Measurements from ENCODE around the gene INTS14.

The INTS14 gene

DNA sequence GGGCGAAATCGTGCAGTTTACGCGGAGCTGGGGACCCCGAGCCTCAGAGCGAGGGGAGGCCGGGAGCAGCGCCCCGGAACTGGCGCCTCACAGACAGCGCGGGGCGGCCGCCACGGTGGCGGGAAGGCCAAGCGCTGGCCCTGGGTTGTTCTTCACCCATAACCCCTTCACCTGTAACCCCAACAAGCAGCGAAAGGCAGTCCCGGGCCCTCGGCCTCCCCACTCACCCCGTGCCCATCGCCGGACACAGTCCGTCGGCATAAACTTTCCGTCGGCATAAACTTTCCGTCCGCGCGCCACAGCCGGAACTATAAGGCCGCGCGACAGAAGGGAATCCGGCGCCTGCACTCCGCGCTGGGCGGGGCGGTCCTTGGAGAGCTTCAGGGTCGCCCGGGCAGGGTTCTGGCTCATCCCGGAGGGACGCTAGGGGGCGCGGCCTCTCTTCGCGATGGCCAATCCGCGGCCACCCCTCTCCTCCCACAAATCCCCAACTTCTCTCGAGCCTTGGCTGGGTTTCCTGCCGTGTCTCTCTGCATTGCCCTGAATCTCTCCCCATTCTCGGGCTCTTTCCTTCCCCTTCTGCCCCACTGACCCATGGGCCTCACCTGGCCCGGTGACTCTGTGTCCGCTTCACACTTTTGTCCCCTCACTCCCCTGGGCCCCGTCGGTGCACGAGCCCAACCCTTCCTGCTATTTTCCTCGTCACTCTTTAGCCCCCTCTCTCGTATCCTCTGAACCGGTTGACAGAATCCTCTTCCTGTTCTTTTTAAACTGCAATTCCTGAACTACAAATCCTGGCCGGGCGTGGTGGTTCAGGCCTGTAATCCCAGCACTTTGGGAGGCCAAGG, at the start of gene INTS14:
INTS14 (minus strand) TSS at position 261 of the 848 bp plus-strand sequence. CDS start 3,751 bp downstream, outside the sequence.
- peak; percentile 97 to 99 for DNase-seq

DNA sequence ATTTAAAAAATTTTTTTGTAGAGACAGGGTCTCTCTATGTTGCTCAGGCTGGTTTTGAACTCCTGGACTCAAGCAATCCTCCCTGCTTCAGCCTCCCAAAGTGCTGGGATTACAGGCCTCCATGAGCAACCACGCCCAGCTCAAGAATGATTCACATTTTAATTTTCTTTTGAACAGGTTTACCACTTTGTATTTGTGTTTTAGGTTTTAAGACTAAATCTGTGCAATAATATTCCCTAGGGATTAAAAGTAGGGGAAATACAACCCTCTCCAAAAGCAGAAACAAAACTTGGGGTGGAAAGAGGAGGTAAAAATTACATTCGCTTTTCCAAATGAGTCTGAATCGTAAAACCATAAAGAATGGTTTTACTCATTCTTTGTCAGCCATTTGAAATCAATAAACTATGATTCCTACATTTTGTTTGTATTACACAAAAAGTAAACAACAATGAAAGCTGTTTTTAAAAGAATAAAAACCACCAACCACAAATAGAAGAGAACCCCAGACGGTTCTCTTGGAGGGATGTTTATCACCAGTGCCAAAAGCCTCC, 48.6 kb upstream of the INTS14 start:
- no peak for DNase-seq

DNA sequence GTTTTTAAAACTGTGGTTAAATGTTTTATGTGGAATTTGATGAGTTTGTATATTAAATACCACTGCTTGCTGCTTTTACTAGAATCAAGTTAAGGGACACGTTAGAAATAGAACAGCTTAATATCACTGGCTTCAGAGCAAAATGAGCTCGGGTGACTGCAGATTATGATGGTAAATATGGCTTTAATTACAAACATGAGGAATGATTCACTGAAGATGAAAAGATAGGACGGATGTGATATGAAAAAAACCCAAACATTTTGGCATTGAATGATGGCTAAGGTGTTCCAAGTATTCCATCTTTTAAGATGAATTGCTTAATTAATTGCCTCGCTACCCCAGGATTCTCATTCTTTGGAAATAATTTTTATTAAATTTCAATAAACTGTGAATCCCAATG, 44.5 kb upstream of the INTS14 start:
- no peak for DNase-seq

DNA sequence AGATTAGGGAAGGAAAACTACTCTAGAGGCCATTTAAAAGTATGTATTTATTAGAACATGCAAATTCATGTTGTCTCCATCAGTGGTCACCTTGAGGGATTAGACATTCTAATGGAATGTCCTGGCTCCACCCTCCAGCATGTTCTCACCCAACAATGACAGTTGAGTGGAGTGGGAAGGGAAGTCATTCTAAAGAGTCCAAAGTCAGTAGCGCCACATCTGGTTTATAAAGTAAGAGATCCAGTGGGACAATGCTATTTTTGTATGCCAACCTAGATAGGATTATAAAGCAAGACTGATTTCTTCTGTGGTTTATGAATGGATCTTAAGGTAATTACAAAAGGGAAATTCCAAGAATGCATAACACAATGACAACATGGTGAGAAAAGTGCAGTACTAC, 44.1 kb upstream of the INTS14 start:
- no peak for DNase-seq

DNA sequence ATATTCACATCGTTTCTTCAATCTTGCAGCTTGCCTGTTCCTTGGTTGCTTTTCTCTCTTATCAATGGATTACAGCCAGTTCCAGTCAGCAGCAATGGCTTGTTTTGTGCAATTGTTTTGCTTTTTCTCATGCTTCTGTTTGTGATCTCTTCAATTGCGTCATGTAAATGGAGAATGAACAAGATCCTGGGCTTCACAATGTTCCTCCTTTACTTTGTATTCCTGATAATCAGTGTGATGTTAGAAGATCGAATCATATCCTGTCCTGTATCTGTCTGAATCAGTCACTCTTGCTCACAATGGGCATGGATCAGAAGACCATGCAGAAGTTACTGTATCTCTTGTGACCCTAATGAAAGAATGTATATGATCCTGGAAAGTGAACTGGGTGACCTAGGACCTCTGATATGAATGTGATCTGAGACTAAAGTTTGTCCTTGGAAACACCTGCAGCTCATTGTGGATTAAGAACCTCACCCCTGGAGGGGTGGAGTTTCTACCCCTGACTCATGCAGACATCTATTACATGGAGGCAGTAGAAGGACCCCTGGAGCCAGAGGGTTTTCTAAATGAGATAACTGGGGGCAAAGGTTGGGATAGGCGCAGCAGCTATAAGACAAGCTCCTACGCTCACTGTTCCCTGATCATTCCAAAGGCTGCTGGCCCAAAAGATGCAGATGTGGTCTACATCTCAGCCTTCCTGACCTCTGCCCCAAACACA, 43.0 kb upstream of the INTS14 start:
- no peak for DNase-seq

DNA sequence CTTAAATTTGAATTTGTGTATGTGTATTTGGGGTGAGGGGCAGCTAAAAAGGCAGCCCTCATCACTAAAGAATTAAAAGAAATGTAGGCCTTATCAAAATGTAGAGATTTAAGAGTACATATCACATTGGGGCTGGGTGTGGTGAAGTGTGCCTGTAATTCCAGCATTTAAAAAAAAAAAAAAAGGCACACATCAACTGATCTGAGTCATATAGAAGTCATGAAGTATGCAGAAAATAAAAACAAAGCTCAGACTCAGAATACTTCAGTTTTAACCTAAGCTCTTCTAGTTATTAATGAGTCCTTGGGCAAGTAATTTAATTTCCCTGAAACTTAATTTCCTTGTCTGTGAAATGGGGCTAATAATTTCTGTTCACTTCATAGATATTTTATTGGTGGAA, 42.4 kb upstream of the INTS14 start:
- DNase-seq = no peak

DNA sequence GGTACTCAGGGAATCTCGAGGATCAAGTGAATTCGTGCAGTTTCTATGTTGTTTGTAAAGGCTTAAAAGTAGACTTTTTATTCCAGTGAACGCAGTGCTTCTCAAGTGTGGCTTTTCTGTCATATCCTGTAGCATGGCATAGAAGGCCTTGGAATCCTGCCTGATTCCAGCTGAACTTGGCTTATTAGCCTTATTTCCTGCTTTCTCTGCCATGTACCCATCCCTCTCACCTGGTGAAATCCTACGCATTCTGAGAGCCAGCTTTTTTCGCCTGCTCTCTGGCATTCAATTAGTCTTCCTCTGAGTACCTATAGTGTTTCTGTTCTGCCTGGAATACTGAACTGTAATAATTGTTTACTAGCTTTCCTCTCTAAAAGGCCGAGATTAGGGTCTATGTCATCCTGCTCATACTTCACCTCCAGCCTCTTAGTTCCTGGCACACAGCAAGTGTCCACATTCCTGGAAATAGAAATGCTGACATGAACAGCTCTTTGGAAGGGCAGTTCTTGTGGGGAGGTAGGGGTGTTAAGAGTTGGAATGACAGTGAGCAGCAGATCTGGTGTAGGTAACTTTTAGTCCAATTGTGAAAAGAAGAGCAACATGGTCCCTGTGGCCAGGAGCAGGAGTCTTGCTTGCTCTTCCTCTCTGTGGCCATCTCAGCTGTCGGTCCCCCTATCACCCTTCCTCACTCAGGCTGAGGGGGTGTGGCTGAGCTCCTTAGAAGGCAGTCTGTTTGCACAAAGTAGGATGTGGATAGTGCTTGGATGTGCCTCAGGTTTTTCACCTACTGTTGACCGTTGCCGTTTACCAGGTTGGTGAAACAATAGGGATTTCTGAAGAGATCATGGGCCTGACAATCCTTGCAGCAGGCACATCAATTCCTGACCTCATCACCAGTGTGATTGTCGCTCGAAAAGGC, 41.2 kb upstream of the INTS14 start:
- no peak for DNase-seq

DNA sequence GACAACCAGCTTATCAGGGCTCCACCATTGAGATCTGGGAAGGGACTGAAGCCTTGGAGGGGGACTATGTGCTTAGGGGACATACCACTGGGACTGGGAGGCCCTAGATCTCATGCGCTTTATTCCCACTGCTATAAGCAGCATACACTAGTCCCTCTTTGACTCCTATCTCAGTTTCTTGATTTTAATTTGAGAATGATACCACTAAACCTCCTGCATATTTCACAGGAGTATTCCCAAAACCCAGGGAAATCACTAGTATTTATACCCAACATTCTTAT, 40.1 kb upstream of the INTS14 start:
- no peak for DNase-seq

DNA sequence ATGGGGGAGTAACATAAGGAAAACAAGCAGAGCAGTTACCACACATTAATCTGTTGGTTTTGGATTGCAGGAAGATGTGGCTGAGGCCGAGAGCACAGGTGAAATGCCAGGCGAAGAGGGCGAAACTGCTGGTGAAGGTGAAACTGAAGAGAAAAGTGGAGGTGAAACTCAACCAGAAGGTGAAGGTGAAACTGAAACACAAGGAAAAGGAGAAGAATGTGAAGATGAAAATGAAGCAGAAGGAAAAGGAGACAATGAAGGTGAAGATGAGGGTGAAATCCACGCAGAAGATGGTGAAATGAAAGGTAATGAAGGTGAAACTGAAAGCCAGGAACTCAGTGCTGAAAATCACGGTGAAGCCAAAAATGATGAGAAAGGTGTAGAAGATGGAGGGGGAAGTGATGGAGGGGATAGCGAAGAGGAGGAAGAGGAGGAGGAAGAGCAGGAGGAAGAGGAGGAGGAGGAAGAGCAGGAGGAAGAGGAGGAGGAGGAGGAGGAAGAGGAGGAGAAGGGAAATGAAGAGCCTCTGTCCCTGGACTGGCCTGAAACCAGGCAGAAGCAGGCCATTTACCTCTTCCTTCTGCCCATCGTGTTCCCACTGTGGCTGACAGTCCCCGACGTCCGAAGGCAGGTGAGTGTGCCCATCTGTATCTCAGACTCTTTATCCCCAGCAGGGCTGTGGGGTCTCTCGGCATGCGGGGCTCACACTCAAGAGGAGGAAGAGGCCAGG, 39.5 kb upstream of the INTS14 start:
- no peak for DNase-seq

DNA sequence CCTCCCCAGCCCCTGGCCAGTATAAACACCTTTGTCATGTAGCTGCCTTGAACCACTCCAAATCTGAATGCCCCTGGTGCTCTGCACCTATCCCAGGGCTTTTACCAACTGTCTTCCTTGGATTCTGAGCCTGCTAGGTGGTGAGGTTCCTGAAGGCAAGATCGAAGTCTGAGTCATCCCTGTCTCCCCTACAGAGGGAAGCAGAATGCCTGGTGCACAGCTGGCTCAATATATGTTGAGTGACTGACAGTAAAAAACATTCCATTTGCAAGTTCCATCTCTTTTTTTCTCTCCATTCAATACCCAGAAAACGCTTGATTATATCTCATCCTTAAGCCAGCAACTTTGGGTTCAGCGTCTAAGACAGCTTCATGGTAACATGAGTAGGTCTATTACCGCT, 35.6 kb upstream of the INTS14 start:
- DNase-seq = no peak

DNA sequence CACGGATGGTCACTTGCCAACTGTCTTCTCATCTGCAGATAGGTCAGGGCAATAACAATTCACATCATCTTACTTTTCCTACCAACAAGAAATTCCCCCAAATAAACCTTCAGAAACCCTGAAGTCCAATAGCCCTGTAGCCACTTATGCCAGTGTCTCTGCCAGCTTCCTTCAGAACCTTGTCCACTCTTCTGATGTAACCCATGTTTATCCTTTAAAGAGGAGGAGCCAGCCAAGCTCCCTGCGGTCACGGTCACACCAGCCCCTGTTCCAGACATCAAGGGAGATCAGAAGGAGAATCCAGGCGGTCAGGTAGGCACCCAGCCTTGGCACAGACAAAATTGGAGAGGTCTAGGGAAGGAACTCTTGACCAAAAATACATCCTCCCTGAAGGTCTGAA, 34.5 kb upstream of the INTS14 start:
- DNase-seq = no peak

DNA sequence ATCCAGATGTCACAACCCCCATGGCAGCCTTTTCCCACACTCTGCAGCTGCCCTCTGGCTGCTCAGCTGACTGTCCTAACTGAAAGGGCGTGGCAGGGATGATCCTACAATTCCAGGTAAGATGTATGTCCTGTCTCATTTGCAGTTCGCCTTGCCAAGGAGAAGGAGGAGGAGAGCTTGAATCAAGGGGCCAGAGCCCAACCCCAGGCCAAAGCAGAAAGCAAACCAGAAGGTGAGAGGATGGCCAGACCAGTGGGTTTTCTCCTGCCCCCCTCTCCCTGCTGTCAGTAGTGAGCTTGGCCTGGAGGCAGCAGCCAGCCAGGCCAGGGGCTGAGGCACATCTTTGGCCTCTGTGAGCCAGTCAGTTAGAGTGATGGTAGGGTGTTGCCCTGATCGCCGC, 33.4 kb upstream of the INTS14 start:
- no peak for DNase-seq

DNA sequence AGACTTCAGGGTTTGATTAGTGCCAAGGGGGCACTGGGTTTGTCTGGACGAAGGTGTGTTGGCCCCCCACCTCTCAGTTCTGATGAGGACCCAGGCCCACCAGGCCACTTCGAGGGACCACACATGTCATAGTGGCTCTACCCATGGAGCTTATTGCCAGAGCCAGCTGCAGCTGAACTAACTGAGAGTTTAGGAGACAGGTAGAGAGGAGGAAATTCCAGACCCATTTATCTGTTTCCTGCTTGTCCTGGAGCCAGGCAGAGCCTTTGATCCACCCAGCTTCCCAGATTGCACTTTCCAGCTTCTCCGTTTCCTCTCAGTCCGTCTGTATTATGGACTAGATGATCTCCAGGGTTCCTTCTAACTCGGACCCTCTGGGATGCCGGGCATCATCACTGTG, 31.7 kb upstream of the INTS14 start:
- DNase-seq = no peak

DNA sequence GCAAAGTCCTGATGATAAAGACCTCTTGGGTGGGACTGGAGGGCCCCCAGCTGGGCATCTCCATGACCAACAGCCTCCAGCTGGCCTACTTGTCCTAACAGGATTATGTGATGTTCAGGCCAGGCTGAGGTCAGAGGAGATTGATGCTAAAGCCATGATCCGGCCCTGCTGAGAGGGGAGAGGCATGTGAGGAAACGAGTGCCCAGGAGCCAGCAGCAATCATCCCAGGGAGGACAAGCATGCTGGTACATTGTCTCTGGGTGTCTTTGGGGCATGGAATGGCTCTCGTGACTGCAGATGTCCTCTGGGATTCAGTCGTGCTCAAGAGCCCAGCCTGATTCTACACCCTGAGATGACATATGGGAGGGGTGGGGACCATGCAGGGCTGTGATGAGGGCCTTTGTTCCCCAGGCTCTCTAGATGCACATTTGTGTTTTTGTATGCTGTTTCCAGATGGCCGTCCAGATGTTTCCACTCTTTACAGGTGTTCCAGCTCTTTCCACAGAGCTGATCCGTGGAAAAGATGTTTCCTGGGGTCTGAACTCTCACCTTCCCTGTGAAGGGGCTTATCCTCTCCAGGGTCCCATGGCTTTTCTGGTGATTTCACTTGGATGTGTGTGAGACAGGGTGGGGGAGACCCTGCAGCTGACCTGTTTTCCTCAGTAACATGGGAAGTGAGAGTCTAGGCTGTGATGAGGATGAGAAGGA, 31.0 kb upstream of the INTS14 start:
- DNase-seq = no peak

DNA sequence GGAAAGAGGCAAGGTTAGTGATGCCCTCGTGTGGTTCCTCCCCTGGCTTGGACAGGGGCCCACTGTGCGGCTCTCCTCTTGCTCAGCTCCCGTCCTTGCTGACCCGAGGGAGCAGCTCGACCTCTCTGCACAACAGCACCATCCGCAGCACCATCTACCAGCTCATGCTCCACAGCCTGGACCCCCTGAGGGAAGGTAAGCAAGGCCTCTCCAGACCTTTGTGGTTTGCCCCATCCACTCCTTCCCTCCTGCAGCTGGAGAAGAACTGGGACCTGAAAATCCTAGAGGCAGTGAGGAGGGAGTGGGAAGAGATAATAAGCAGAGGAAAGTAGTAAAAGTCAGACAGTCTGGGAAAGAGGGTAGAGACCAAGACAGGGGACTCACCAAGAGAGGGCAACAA, 28.6 kb upstream of the INTS14 start:
- no peak for DNase-seq

DNA sequence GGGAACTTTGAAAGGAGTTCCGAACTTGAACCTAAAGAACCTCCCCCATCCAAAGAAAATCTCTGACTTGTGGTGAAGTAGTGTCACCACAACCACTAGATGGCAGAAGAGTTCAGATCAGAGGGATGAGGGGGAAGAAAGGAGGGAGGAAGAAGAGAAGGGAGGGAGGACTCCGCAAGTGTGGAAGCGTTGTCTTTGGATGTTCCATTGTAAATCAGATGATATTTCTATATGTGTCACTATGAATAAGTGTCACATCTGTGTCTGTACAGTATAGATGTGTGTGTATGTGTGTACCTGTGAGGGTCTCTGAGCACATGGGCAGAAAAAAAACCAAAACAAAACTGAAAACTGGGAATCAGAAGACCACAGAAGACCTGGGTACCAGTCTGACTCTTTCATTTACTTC, 27.8 kb upstream of the INTS14 start:
- DNase-seq = peak in 1 of 2 donors; percentile 28

DNA sequence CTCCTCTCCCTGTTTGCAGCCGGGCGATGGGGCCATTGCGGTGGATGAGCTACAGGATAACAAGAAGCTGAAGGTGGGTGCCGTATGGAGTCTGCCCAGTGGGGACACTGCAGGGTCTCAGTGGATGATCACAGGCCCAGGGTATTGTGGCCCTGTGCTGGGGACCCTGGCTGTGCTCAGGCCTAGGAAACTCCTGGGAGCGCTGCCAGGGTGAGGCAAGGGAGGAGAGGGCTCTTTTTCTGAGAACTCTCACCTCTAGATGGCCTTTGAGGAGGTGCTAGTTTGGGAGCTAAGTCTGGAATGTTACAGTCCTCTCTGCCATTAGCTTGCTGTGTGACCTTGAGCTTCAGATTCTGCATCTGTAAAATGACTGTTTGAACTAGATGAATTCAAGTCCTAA, 27.2 kb upstream of the INTS14 start:
- DNase-seq = no peak

DNA sequence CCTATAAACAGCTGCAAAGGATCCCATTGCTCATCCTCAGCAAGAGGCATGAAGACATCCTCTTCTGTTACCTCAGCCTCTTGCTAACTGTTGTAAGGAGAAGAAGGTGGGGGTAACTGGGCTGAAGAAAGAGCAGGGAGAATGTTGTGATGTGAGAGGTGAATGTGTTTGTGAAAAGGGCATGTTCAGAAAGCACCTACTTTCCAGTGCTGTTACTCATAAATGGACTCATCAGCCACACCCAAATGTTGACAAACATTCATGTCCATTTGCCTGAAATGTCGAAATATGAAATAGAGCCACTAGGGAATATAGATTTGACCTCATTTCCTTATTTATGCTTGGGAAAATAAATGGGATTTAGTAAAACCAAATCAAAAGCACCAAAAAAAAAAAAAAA, 23.4 kb upstream of the INTS14 start:
- no peak for DNase-seq

DNA sequence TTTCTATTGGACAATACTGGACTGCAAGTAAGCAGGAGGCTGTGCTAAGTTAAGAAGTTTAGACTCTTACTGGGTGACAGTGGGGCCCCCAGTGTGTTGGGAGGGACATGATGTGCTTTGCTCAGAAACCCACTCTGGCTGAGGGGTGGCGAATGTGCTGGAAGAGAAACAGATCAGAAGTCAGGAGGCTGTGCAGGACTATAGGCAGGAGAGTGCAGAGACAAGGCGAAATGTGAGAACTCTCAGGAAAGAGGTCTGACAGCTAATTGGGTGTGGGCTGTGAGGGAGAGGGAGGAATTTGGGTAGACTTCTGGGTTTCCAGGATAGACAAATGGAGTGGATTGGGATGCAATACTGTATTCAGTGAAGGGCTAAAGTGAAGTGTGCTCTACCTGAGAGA, 22.8 kb upstream of the INTS14 start:
- no peak for DNase-seq

DNA sequence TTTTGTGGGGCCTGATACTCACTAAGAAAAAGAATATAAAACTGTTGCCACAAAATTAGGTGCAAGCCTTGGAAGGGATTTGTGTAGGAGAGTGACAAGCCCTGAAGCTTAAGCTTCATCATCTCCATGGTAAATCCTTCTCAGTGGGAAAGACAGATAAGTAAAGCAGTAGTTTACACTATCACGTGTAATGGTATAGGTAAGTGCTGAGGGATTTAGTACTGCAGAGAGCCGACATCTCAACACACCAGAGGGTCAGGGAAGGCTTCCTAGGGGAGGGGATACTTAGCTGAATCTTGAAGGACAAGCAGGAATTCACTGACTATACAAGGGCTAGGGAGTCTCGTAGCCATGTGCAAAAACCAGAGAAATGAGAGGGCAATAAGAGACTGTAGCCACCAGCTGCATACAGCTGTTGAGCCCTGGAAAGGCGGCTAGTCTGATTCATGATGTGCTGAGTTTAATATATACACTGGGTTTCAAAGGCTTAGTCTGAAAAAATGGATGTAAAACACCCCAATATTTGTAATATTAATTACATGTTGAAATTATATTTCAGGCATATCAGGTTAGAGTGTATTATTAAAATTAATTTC, 21.9 kb upstream of the INTS14 start:
- no peak for DNase-seq

DNA sequence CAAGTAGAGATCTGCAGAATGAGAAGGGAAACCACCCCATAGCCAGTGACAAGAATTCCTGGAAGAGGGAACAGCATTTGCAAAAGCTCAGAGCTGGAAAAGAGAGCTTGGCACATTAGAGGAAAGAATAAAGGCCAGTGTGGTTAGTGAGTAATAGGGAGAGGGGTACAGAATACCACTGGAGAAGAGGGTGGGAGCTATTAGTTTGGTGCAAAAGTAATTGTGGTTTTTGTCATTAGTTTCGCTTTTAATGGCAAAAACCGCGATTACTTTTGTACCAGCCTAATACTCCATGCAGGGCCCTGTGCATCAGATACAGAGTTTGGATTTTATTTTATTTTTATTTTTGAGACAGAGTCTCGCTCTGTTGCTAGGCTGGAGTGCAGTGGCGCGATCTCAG, 20.6 kb upstream of the INTS14 start:
- no peak for DNase-seq

DNA sequence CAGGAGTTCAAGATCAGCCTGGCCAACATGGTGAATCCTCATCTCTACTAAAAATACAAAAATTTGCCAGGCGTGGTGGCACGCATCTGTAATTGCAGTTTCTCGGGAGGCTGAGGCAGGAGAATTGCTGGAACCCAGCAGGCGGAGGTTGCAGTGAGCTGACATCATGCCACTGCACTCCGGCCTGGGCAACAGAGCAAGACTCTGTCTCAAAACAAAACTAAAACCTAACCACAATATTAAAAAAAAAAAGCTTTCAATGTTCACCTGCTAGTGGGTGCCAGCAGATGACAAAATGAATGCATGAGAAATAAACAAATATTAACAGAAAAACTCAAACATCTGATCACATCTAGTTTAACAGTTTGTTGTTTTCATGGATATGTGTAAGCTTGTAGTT, 19.8 kb upstream of the INTS14 start:
- no peak for DNase-seq

Measured in stimulated activated CD4-positive, alpha-beta T cell treated with anti-CD3 and anti-CD28 coated beads, Interleukin-2, amount 100 ng/mL, for 24 hours (primary cell).